Measurements from ENCODE around the gene TRIM2.

The TRIM2 gene

GRCh38 chr4:153233761-153234371, 29.6 kb downstream of the TRIM2 start:
- H3K9me2 ChIP-seq (replicated peaks; ENCODE audit: control insufficient read depth, low read length): no peaks in the 10 kb centered on the region
- H3K79me2 ChIP-seq (ENCODE audit: control insufficient read depth, low read length): no peaks in the 10 kb centered on the region
- H3K36me3 ChIP-seq (ENCODE audit: control insufficient read depth, low read length): no peaks in the 10 kb centered on the region
- TF ChIP-seq EZH2phosphoT487 (IDR thresholded peaks at IDR 0.05; ENCODE audit: borderline replicate concordance, low read length) (no peak), CTCF (IDR thresholded peaks at IDR 0.05; ENCODE audit: low read depth, low read length, poor library complexity, severe bottlenecking) (no peak)
- no peaks in the 10 kb centered on the region for H3K4me1 ChIP-seq (ENCODE audit: control insufficient read depth, low read length)
- H3K27me3 ChIP-seq (ENCODE audit: control insufficient read depth, low read length): peaks cover 22% of the 10 kb centered on the region
- no peaks in the 10 kb centered on the region for H4K20me1 ChIP-seq (ENCODE audit: control insufficient read depth, insufficient read depth, low read depth, low read length)
- no peaks in the 10 kb centered on the region for H3K9me3 ChIP-seq (ENCODE audit: control insufficient read depth, insufficient read depth, low read length)
- H3K4me3 ChIP-seq (ENCODE audit: low read length): no peak overlapping the region
- H3F3A ChIP-seq (ENCODE audit: control insufficient read depth, insufficient read depth): no peaks in the 10 kb centered on the region
- no peak overlapping the region for H3K4me2 ChIP-seq (ENCODE audit: low read length)
- H3K27ac ChIP-seq (ENCODE audit: low read depth, low read length): no peak overlapping the region

- Histone ChIP-seq H3K27ac (ENCODE audit: low read depth, low read length) (no peak overlapping the region), H3K4me3 (ENCODE audit: low read length) (no peak overlapping the region), H4K20me1 (ENCODE audit: control insufficient read depth, insufficient read depth, low read depth, low read length) (no peaks in the 10 kb centered on the region)
Measured at GRCh38 chr4:153234885-153235284, 30.6 kb downstream of the TRIM2 start.

GRCh38 chr4:153238135-153238919, 34.1 kb downstream of the TRIM2 start:
- no peaks in the 10 kb centered on the region for H3K9me3 ChIP-seq (ENCODE audit: control insufficient read depth, insufficient read depth, low read length)
- H3F3A ChIP-seq (ENCODE audit: control insufficient read depth, insufficient read depth): no peaks in the 10 kb centered on the region
- H3K9me2 ChIP-seq (replicated peaks; ENCODE audit: control insufficient read depth, low read length): no peaks in the 10 kb centered on the region
- no peak overlapping the region for H3K4me2 ChIP-seq (ENCODE audit: low read length)
- no peaks in the 10 kb centered on the region for H4K20me1 ChIP-seq (ENCODE audit: control insufficient read depth, insufficient read depth, low read depth, low read length)
- TF ChIP-seq CTCF (IDR thresholded peaks at IDR 0.05; ENCODE audit: low read depth, low read length, poor library complexity, severe bottlenecking): no peak
- TF ChIP-seq EZH2phosphoT487 (IDR thresholded peaks at IDR 0.05; ENCODE audit: borderline replicate concordance, low read length): no peak
- peaks cover 11% of the 10 kb centered on the region for H3K27me3 ChIP-seq (ENCODE audit: control insufficient read depth, low read length)
- no peaks in the 10 kb centered on the region for H3K36me3 ChIP-seq (ENCODE audit: control insufficient read depth, low read length)
- H3K4me1 ChIP-seq (ENCODE audit: control insufficient read depth, low read length): peaks cover 4% of the 10 kb centered on the region; the same call in 1 of the 2 replicates
- no peak overlapping the region for H3K27ac ChIP-seq (ENCODE audit: low read depth, low read length)
- H3K4me3 ChIP-seq (ENCODE audit: low read length): no peak overlapping the region
- H3K79me2 ChIP-seq (ENCODE audit: control insufficient read depth, low read length): no peaks in the 10 kb centered on the region

More at GRCh38 chr4:153234885-153235284, 30.6 kb downstream of the TRIM2 start:
- Histone ChIP-seq H3K9me3 (ENCODE audit: control insufficient read depth, insufficient read depth, low read length) (no peaks in the 10 kb centered on the region), H3F3A (ENCODE audit: control insufficient read depth, insufficient read depth) (no peaks in the 10 kb centered on the region), H3K36me3 (ENCODE audit: control insufficient read depth, low read length) (no peaks in the 10 kb centered on the region), H3K79me2 (ENCODE audit: control insufficient read depth, low read length) (no peaks in the 10 kb centered on the region), H3K4me1 (ENCODE audit: control insufficient read depth, low read length) (no peaks in the 10 kb centered on the region), H3K4me2 (ENCODE audit: low read length) (no peak overlapping the region), H3K9me2 (replicated peaks; ENCODE audit: control insufficient read depth, low read length) (no peaks in the 10 kb centered on the region), H3K27me3 (ENCODE audit: control insufficient read depth, low read length) (peaks cover 22% of the 10 kb centered on the region)
- TF ChIP-seq EZH2phosphoT487 (IDR thresholded peaks at IDR 0.05; ENCODE audit: borderline replicate concordance, low read length) (no peak), CTCF (IDR thresholded peaks at IDR 0.05; ENCODE audit: low read depth, low read length, poor library complexity, severe bottlenecking) (no peak)

Measured in DOHH2 (cell line).